ENCODE data around the gene LRRC9.

LRRC9 gene

GRCh38 chr14:60064491-60065072 is 144.6 kb downstream of the LRRC9 start:
- Histone ChIP-seq H3K4me2 (ENCODE audit: low read length) (no peak overlapping the region), H3K27ac (ENCODE audit: low read depth, low read length) (no peak overlapping the region), H3K9me3 (ENCODE audit: control insufficient read depth, insufficient read depth, low read length) (no peaks in the 10 kb centered on the region), H4K20me1 (ENCODE audit: control insufficient read depth, insufficient read depth, low read depth, low read length) (no peaks in the 10 kb centered on the region), H3K4me1 (ENCODE audit: control insufficient read depth, low read length) (peaks cover 4% of the 10 kb centered on the region), H3K27me3 (ENCODE audit: control insufficient read depth, low read length) (no peaks in the 10 kb centered on the region), H3K36me3 (ENCODE audit: control insufficient read depth, low read length) (no peaks in the 10 kb centered on the region), H3K4me3 (ENCODE audit: low read length) (no peak overlapping the region), H3K79me2 (ENCODE audit: control insufficient read depth, low read length) (no peaks in the 10 kb centered on the region), H3K9me2 (replicated peaks; ENCODE audit: control insufficient read depth, low read length) (no peaks in the 10 kb centered on the region), H3F3A (ENCODE audit: control insufficient read depth, insufficient read depth) (no peaks in the 10 kb centered on the region; the same call in 1 of the 2 replicates)
- no peak for TF ChIP-seq EZH2phosphoT487 (IDR thresholded peaks at IDR 0.05; ENCODE audit: borderline replicate concordance, low read length)
- TF ChIP-seq CTCF (IDR thresholded peaks at IDR 0.05; ENCODE audit: low read depth, low read length, poor library complexity, severe bottlenecking): peak; percentile 55

- H3F3A ChIP-seq (ENCODE audit: control insufficient read depth, insufficient read depth): no peaks in the 10 kb centered on the region
- H3K36me3 ChIP-seq (ENCODE audit: control insufficient read depth, low read length): no peaks in the 10 kb centered on the region
- H3K9me2 ChIP-seq (replicated peaks; ENCODE audit: control insufficient read depth, low read length): no peaks in the 10 kb centered on the region
- H3K4me2 ChIP-seq (ENCODE audit: low read length): no peak overlapping the region
- H3K9me3 ChIP-seq (ENCODE audit: control insufficient read depth, insufficient read depth, low read length): no peaks in the 10 kb centered on the region
- no peak overlapping the region for H3K27ac ChIP-seq (ENCODE audit: low read depth, low read length)
- no peaks in the 10 kb centered on the region for H3K27me3 ChIP-seq (ENCODE audit: control insufficient read depth, low read length)
- H4K20me1 ChIP-seq (ENCODE audit: control insufficient read depth, insufficient read depth, low read depth, low read length): no peaks in the 10 kb centered on the region
- no peak overlapping the region for H3K4me3 ChIP-seq (ENCODE audit: low read length)
- no peak for TF ChIP-seq EZH2phosphoT487 (IDR thresholded peaks at IDR 0.05; ENCODE audit: borderline replicate concordance, low read length)
- TF ChIP-seq CTCF (IDR thresholded peaks at IDR 0.05; ENCODE audit: low read depth, low read length, poor library complexity, severe bottlenecking): no peak
- peaks cover 4% of the 10 kb centered on the region for H3K4me1 ChIP-seq (ENCODE audit: control insufficient read depth, low read length)
- no peaks in the 10 kb centered on the region for H3K79me2 ChIP-seq (ENCODE audit: control insufficient read depth, low read length)
These were observed 147.9 kb downstream of the LRRC9 start for GRCh38 chr14:60067882-60068281.

GRCh38 chr14:60079723-60080122 is 159.8 kb downstream of the LRRC9 start:
- Histone ChIP-seq H3K9me3 (ENCODE audit: control insufficient read depth, insufficient read depth, low read length) (no peaks in the 10 kb centered on the region), H3K36me3 (ENCODE audit: control insufficient read depth, low read length) (no peaks in the 10 kb centered on the region)

More at GRCh38 chr14:60079723-60080122, 159.8 kb downstream of the LRRC9 start:
- H3F3A ChIP-seq (ENCODE audit: control insufficient read depth, insufficient read depth): no peaks in the 10 kb centered on the region; the same call in 1 of the 2 replicates
- no peak overlapping the region for H3K4me2 ChIP-seq (ENCODE audit: low read length)
- H3K79me2 ChIP-seq (ENCODE audit: control insufficient read depth, low read length): no peaks in the 10 kb centered on the region
- no peaks in the 10 kb centered on the region for H3K27me3 ChIP-seq (ENCODE audit: control insufficient read depth, low read length)
- no peak overlapping the region for H3K27ac ChIP-seq (ENCODE audit: low read depth, low read length)
- H3K4me3 ChIP-seq (ENCODE audit: low read length): no peak overlapping the region
- TF ChIP-seq CTCF (IDR thresholded peaks at IDR 0.05; ENCODE audit: low read depth, low read length, poor library complexity, severe bottlenecking) (no peak), EZH2phosphoT487 (IDR thresholded peaks at IDR 0.05; ENCODE audit: borderline replicate concordance, low read length) (no peak)
- 0 out of 2 replicates have a peak, but pooled peaks cover 2% of the 10 kb centered on the region for H3K9me2 ChIP-seq (replicated peaks; ENCODE audit: control insufficient read depth, low read length)
- no peaks in the 10 kb centered on the region for H4K20me1 ChIP-seq (ENCODE audit: control insufficient read depth, insufficient read depth, low read depth, low read length)
- no peaks in the 10 kb centered on the region for H3K4me1 ChIP-seq (ENCODE audit: control insufficient read depth, low read length)
